Measurements from ENCODE around the gene PPFIA1. TPM values are rescaled to one million over a fixed set of nuclear protein-coding genes. Genes with fewer than 3 reads are reported as not detected.

The PPFIA1 gene
- total and polyA plus RNA-seq, 2 of the 13 experiments (the other 11 are each of a cell fraction or from before 2014, with no cell fraction given), result 29.9 to 45.2 TPM

DNA sequence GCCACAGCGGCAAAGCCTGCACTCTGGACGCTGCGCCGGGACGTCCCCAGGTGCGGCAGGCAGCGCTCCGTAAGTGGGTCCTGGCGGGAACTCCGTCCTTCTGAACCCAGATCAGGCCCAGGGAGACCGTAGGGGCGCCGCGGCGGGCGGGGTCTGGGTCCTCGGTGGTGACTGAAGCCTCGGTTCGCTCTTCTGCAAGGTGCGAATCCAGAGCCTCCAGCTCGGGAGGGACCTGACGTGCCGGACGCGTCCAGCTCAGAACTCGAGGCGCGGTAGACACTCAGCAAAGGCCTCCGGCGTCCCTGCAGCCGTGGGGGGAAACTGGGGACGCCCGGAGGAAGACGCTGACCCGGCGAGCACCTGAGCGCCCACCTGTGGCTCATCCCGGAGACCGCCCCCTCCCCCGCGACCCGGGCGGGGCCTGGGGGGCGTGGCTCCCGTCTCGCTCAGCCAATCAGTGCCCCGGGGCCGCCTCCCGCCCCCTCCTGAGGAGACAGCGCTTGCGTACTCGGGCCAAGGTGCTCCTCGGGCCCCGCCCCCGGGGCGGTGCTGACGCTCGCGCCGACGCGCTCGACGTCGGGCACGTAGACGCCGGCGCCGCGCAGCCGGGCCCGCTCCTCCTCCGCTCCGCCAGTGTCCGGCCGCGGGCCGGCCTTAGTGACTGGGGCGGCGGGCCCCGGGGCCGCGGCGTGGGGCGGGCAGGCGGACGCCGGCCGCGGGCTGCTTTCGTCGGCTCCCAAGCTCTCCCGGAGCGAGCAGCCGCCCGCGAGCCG lies at the start of gene PPFIA1 (continued):
- TF ChIP-seq KLF9 (CRISPR knock-in tag; IDR thresholded peaks at IDR 0.05; ENCODE audit: low read depth) (no peak), RFX5 (IDR thresholded peaks at IDR 0.05; ENCODE audit: low read depth, low read length) (0 out of 2 replicates have a peak, but pooled peaks have one; percentile 28), ZNF562 (CRISPR knock-in tag; IDR thresholded peaks at IDR 0.05; ENCODE audit: borderline replicate concordance) (no peak), BORCS8-MEF2B (CRISPR knock-in tag; IDR thresholded peaks at IDR 0.05) (no peak), GFI1 (CRISPR knock-in tag; IDR thresholded peaks at IDR 0.05; ENCODE audit: borderline replicate concordance) (0 out of 2 replicates have a peak, but pooled peaks have one; percentile 64), MAZ (IDR thresholded peaks at IDR 0.05; ENCODE audit: borderline replicate concordance, low read depth, low read length) (peak; percentile 90), MAZ (CRISPR knock-in tag; IDR thresholded peaks at IDR 0.05; ENCODE audit: low read depth) (peak; percentile 79), ZFP1 (CRISPR knock-in tag; IDR thresholded peaks at IDR 0.05) (no peak), ESRRA (CRISPR knock-in tag; IDR thresholded peaks at IDR 0.05; ENCODE audit: low read depth) (no peak), SP5 (CRISPR knock-in tag; IDR thresholded peaks at IDR 0.05; ENCODE audit: borderline replicate concordance, low read depth) (peak; percentile 58; the same call in 1 of the 2 replicates), ZSCAN20 (CRISPR knock-in tag; IDR thresholded peaks at IDR 0.05; ENCODE audit: borderline replicate concordance) (peak; percentile 89; the same call in 1 of the 2 replicates), SMC3 (IDR thresholded peaks at IDR 0.05; ENCODE audit: low read length) (no peak), NFIB (CRISPR knock-in tag; IDR thresholded peaks at IDR 0.05; ENCODE audit: borderline replicate concordance) (no peak), SNAI1 (CRISPR knock-in tag; IDR thresholded peaks at IDR 0.05; ENCODE audit: borderline replicate concordance) (no peak), YEATS4 (CRISPR knock-in tag; IDR thresholded peaks at IDR 0.05; ENCODE audit: borderline replicate concordance) (peak; percentile 36; the same call in 1 of the 2 replicates), HOXA9 (CRISPR knock-in tag; IDR thresholded peaks at IDR 0.05; ENCODE audit: borderline replicate concordance) (no peak), TP53 (CRISPR knock-in tag; conservative IDR thresholded peaks at IDR 0.05) (no peak), LCORL (IDR thresholded peaks at IDR 0.05) (no peak), LCORL (CRISPR knock-in tag; IDR thresholded peaks at IDR 0.05) (no peak), PITX1 (CRISPR knock-in tag; IDR thresholded peaks at IDR 0.05) (peak; percentile 21; the same call in 1 of the 2 replicates), KMT2A (CRISPR knock-in tag; IDR thresholded peaks at IDR 0.05) (peak; percentile 46; the same call in 1 of the 2 replicates), TBP (CRISPR knock-in tag; IDR thresholded peaks at IDR 0.05) (no peak)
- TF ChIP-seq, protein P1, sequence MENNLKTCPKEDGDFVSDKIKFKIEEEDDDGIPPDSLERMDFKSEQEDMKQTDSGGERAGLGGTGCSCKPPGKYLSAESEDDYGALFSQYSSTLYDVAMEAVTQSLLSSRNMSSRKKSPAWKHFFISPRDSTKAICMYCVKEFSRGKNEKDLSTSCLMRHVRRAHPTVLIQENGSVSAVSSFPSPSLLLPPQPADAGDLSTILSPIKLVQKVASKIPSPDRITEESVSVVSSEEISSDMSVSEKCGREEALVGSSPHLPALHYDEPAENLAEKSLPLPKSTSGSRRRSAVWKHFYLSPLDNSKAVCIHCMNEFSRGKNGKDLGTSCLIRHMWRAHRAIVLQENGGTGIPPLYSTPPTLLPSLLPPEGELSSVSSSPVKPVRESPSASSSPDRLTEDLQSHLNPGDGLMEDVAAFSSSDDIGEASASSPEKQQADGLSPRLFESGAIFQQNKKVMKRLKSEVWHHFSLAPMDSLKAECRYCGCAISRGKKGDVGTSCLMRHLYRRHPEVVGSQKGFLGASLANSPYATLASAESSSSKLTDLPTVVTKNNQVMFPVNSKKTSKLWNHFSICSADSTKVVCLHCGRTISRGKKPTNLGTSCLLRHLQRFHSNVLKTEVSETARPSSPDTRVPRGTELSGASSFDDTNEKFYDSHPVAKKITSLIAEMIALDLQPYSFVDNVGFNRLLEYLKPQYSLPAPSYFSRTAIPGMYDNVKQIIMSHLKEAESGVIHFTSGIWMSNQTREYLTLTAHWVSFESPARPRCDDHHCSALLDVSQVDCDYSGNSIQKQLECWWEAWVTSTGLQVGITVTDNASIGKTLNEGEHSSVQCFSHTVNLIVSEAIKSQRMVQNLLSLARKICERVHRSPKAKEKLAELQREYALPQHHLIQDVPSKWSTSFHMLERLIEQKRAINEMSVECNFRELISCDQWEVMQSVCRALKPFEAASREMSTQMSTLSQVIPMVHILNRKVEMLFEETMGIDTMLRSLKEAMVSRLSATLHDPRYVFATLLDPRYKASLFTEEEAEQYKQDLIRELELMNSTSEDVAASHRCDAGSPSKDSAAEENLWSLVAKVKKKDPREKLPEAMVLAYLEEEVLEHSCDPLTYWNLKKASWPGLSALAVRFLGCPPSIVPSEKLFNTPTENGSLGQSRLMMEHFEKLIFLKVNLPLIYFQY (CRISPR knock-in tag; IDR thresholded peaks at IDR 0.05; ENCODE audit: borderline replicate concordance), result no peak
- TF ChIP-seq, protein P2, sequence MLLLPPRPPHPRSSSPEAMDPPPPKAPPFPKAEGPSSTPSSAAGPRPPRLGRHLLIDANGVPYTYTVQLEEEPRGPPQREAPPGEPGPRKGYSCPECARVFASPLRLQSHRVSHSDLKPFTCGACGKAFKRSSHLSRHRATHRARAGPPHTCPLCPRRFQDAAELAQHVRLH (CRISPR knock-in tag; IDR thresholded peaks at IDR 0.05; ENCODE audit: borderline replicate concordance, low read depth), result no peak
- TF ChIP-seq, protein P3, sequence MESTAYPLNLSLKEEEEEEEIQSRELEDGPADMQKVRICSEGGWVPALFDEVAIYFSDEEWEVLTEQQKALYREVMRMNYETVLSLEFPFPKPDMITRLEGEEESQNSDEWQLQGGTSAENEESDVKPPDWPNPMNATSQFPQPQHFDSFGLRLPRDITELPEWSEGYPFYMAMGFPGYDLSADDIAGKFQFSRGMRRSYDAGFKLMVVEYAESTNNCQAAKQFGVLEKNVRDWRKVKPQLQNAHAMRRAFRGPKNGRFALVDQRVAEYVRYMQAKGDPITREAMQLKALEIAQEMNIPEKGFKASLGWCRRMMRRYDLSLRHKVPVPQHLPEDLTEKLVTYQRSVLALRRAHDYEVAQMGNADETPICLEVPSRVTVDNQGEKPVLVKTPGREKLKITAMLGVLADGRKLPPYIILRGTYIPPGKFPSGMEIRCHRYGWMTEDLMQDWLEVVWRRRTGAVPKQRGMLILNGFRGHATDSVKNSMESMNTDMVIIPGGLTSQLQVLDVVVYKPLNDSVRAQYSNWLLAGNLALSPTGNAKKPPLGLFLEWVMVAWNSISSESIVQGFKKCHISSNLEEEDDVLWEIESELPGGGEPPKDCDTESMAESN (CRISPR knock-in tag; conservative IDR thresholded peaks at IDR 0.05), result no peak

Measured in HepG2 (cell line).